ENCODE measurements around the gene C1orf198.

The C1orf198 gene

GRCh38 chr1:230902349-230902923, 34.1 kb upstream of the C1orf198 start:
- Histone ChIP-seq H3K4me3 (ENCODE audit: low read length) (no peak overlapping the region), H3K27me3 (ENCODE audit: control insufficient read depth, insufficient read depth, low read length) (no peaks in the 10 kb centered on the region), H3K9ac (ENCODE audit: low read depth, low read length) (no peak overlapping the region), H3K36me3 (ENCODE audit: insufficient read depth, low read length) (no peaks in the 10 kb centered on the region), H3K4me1 (ENCODE audit: control insufficient read depth, insufficient read depth, low read length) (peaks cover 7% of the 10 kb centered on the region), H3K4me2 (ENCODE audit: low read length) (no peak overlapping the region), H3K9me3 (replicated peaks; ENCODE audit: low read length) (no peaks in the 10 kb centered on the region)

- peaks cover 7% of the 10 kb centered on the region for H3K4me1 ChIP-seq (ENCODE audit: control insufficient read depth, insufficient read depth, low read length)
- H3K4me3 ChIP-seq (ENCODE audit: low read length), result no peak overlapping the region
- H3K9me3 ChIP-seq (replicated peaks; ENCODE audit: low read length), result no peaks in the 10 kb centered on the region
- no peak overlapping the region for H3K9ac ChIP-seq (ENCODE audit: low read depth, low read length)
- no peak overlapping the region for H3K4me2 ChIP-seq (ENCODE audit: low read length)
- H3K36me3 ChIP-seq (ENCODE audit: insufficient read depth, low read length), result no peaks in the 10 kb centered on the region
- H3K27me3 ChIP-seq (ENCODE audit: control insufficient read depth, insufficient read depth, low read length), result no peaks in the 10 kb centered on the region
Measured at GRCh38 chr1:230901671-230902070, 33.4 kb upstream of the C1orf198 start.

- no peaks in the 10 kb centered on the region for H3K36me3 ChIP-seq (ENCODE audit: insufficient read depth, low read length)
- no peak overlapping the region for H3K4me3 ChIP-seq (ENCODE audit: low read length)
- no peaks in the 10 kb centered on the region for H3K27me3 ChIP-seq (ENCODE audit: control insufficient read depth, insufficient read depth, low read length)
- H3K4me2 ChIP-seq (ENCODE audit: low read length), result no peak overlapping the region
- no peaks in the 10 kb centered on the region for H3K9me3 ChIP-seq (replicated peaks; ENCODE audit: low read length)
- H3K9ac ChIP-seq (ENCODE audit: low read depth, low read length), result no peak overlapping the region
- peaks cover 6% of the 10 kb centered on the region for H3K4me1 ChIP-seq (ENCODE audit: control insufficient read depth, insufficient read depth, low read length)
Measured at GRCh38 chr1:230900984-230901383, 32.7 kb upstream of the C1orf198 start.

- Histone ChIP-seq H3K4me3 (ENCODE audit: low read length) (no peak overlapping the region), H3K9ac (ENCODE audit: low read depth, low read length) (no peak overlapping the region), H3K9me3 (replicated peaks; ENCODE audit: low read length) (no peaks in the 10 kb centered on the region), H3K4me1 (ENCODE audit: control insufficient read depth, insufficient read depth, low read length) (no peaks in the 10 kb centered on the region), H3K36me3 (ENCODE audit: insufficient read depth, low read length) (no peaks in the 10 kb centered on the region), H3K27me3 (ENCODE audit: control insufficient read depth, insufficient read depth, low read length) (no peaks in the 10 kb centered on the region), H3K4me2 (ENCODE audit: low read length) (no peak overlapping the region)
Measured at GRCh38 chr1:230899841-230900251, 31.5 kb upstream of the C1orf198 start.

GRCh38 chr1:230898748-230899147, 30.4 kb upstream of the C1orf198 start:
- H3K4me3 ChIP-seq (ENCODE audit: low read length), result no peak overlapping the region
- no peak overlapping the region for H3K9ac ChIP-seq (ENCODE audit: low read depth, low read length)
- H3K4me2 ChIP-seq (ENCODE audit: low read length), result no peak overlapping the region
- H3K27me3 ChIP-seq (ENCODE audit: control insufficient read depth, insufficient read depth, low read length), result no peaks in the 10 kb centered on the region
- H3K4me1 ChIP-seq (ENCODE audit: control insufficient read depth, insufficient read depth, low read length), result no peaks in the 10 kb centered on the region
- no peaks in the 10 kb centered on the region for H3K36me3 ChIP-seq (ENCODE audit: insufficient read depth, low read length)
- no peaks in the 10 kb centered on the region for H3K9me3 ChIP-seq (replicated peaks; ENCODE audit: low read length)

- no peaks in the 10 kb centered on the region for H3K27me3 ChIP-seq (ENCODE audit: control insufficient read depth, insufficient read depth, low read length)
- no peaks in the 10 kb centered on the region for H3K4me1 ChIP-seq (ENCODE audit: control insufficient read depth, insufficient read depth, low read length)
- no peaks in the 10 kb centered on the region for H3K36me3 ChIP-seq (ENCODE audit: insufficient read depth, low read length)
- H3K4me3 ChIP-seq (ENCODE audit: low read length), result no peak overlapping the region
- no peak overlapping the region for H3K9ac ChIP-seq (ENCODE audit: low read depth, low read length)
- no peak overlapping the region for H3K4me2 ChIP-seq (ENCODE audit: low read length)
- no peaks in the 10 kb centered on the region for H3K9me3 ChIP-seq (replicated peaks; ENCODE audit: low read length)
Measured at GRCh38 chr1:230898144-230898543, 29.8 kb upstream of the C1orf198 start.

- Histone ChIP-seq H3K9me3 (replicated peaks; ENCODE audit: low read length) (no peaks in the 10 kb centered on the region), H3K9ac (ENCODE audit: low read depth, low read length) (no peak overlapping the region), H3K36me3 (ENCODE audit: insufficient read depth, low read length) (no peaks in the 10 kb centered on the region), H3K4me2 (ENCODE audit: low read length) (no peak overlapping the region), H3K27me3 (ENCODE audit: control insufficient read depth, insufficient read depth, low read length) (no peaks in the 10 kb centered on the region), H3K4me3 (ENCODE audit: low read length) (no peak overlapping the region), H3K4me1 (ENCODE audit: control insufficient read depth, insufficient read depth, low read length) (no peaks in the 10 kb centered on the region)
Measured at GRCh38 chr1:230896779-230897178, 28.5 kb upstream of the C1orf198 start.

- Histone ChIP-seq H3K9ac (ENCODE audit: low read depth, low read length) (no peak overlapping the region), H3K4me3 (ENCODE audit: low read length) (no peak overlapping the region), H3K36me3 (ENCODE audit: insufficient read depth, low read length) (no peaks in the 10 kb centered on the region), H3K4me1 (ENCODE audit: control insufficient read depth, insufficient read depth, low read length) (no peaks in the 10 kb centered on the region), H3K27me3 (ENCODE audit: control insufficient read depth, insufficient read depth, low read length) (no peaks in the 10 kb centered on the region), H3K4me2 (ENCODE audit: low read length) (no peak overlapping the region), H3K9me3 (replicated peaks; ENCODE audit: low read length) (no peaks in the 10 kb centered on the region)
Measured at GRCh38 chr1:230895452-230895851, 27.1 kb upstream of the C1orf198 start.

- Histone ChIP-seq H3K9me3 (replicated peaks; ENCODE audit: low read length) (no peaks in the 10 kb centered on the region), H3K4me3 (ENCODE audit: low read length) (no peak overlapping the region), H3K27me3 (ENCODE audit: control insufficient read depth, insufficient read depth, low read length) (no peaks in the 10 kb centered on the region), H3K4me2 (ENCODE audit: low read length) (no peak overlapping the region), H3K4me1 (ENCODE audit: control insufficient read depth, insufficient read depth, low read length) (no peaks in the 10 kb centered on the region), H3K36me3 (ENCODE audit: insufficient read depth, low read length) (no peaks in the 10 kb centered on the region), H3K9ac (ENCODE audit: low read depth, low read length) (no peak overlapping the region)
Measured at GRCh38 chr1:230894664-230895063, 26.3 kb upstream of the C1orf198 start.

GRCh38 chr1:230894032-230894431, 25.7 kb upstream of the C1orf198 start:
- Histone ChIP-seq H3K4me2 (ENCODE audit: low read length) (no peak overlapping the region), H3K4me1 (ENCODE audit: control insufficient read depth, insufficient read depth, low read length) (no peaks in the 10 kb centered on the region), H3K36me3 (ENCODE audit: insufficient read depth, low read length) (no peaks in the 10 kb centered on the region), H3K4me3 (ENCODE audit: low read length) (no peak overlapping the region), H3K27me3 (ENCODE audit: control insufficient read depth, insufficient read depth, low read length) (no peaks in the 10 kb centered on the region), H3K9me3 (replicated peaks; ENCODE audit: low read length) (no peaks in the 10 kb centered on the region), H3K9ac (ENCODE audit: low read depth, low read length) (no peak overlapping the region)

- peaks cover 4% of the 10 kb centered on the region for H3K27me3 ChIP-seq (ENCODE audit: control insufficient read depth, insufficient read depth, low read length)
- no peaks in the 10 kb centered on the region for H3K36me3 ChIP-seq (ENCODE audit: insufficient read depth, low read length)
- H3K4me1 ChIP-seq (ENCODE audit: control insufficient read depth, insufficient read depth, low read length), result no peaks in the 10 kb centered on the region
- H3K9ac ChIP-seq (ENCODE audit: low read depth, low read length), result no peak overlapping the region
- no peak overlapping the region for H3K4me3 ChIP-seq (ENCODE audit: low read length)
- no peaks in the 10 kb centered on the region for H3K9me3 ChIP-seq (replicated peaks; ENCODE audit: low read length)
- no peak overlapping the region for H3K4me2 ChIP-seq (ENCODE audit: low read length)
Measured at GRCh38 chr1:230892018-230892491, 23.7 kb upstream of the C1orf198 start.

- H3K4me3 ChIP-seq (ENCODE audit: low read length), result no peak overlapping the region
- no peaks in the 10 kb centered on the region for H3K9me3 ChIP-seq (replicated peaks; ENCODE audit: low read length)
- H3K27me3 ChIP-seq (ENCODE audit: control insufficient read depth, insufficient read depth, low read length), result peaks cover 4% of the 10 kb centered on the region
- no peak overlapping the region for H3K4me2 ChIP-seq (ENCODE audit: low read length)
- H3K36me3 ChIP-seq (ENCODE audit: insufficient read depth, low read length), result no peaks in the 10 kb centered on the region
- H3K9ac ChIP-seq (ENCODE audit: low read depth, low read length), result no peak overlapping the region
- H3K4me1 ChIP-seq (ENCODE audit: control insufficient read depth, insufficient read depth, low read length), result no peaks in the 10 kb centered on the region
Measured at GRCh38 chr1:230891413-230891812, 23.1 kb upstream of the C1orf198 start.

Data from skeletal muscle satellite cell (primary cell).